ENCODE results near the gene SART1. TPM values are rescaled to one million over a fixed set of nuclear protein-coding genes. Genes with fewer than 3 reads are reported as not detected.

SART1 gene
- polyA plus RNA-seq, 5 donors = 34.7 to 51.6 (median 40.9) TPM

DNA sequence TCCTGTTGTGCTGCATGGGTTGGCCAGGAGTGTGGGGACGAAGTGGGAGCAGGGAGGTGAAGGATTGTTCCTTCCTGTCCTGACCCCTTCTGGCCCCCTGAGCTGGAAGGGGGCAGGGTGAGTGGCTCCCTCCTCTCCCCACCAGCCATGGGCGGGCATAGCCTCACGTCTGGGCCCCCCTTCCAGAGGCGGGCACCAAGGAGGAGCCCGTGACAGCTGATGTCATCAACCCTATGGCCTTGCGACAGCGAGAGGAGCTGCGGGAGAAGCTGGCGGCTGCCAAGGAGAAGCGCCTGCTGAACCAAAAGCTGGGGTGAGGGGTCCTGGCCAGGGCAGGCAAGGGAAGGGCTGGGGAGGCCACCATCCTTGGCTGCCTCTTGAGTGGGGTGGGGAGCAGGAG, 3.4 kb downstream of the SART1 start:
- no peak for DNase-seq

DNA sequence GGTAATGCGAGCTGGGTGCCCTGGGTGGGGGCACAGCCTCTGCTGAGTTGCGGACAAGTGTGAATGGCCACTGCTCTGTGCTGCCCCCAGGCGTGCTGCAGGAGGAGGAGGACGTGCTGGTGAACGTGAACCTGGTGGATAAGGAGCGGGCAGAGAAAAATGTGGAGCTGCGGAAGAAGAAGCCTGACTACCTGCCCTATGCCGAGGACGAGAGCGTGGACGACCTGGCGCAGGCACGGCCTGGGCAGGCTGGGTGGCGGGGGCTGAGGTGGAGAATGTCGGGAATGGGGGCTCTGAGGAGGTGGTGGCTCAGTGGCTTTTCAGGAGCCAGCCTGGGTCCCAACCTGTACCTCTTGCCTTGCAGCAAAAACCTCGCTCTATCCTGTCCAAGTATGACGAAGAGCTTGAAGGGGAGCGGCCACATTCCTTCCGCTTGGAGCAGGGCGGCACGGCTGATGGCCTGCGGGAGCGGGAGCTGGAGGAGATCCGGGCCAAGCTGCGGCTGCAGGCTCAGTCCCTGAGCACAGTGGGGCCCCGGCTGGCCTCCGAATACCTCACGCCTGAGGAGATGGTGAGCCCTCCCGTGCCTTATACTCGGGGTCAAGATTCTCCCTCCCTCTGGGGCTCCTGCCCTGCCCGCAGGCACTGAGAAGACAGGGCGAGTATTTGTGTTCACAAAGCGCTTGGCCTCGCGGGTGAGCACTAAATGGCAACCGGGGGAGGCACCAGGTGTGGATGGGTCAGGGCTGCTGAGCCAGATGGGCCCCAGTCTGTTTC, 4.6 kb downstream of the SART1 start:
- DNase-seq = no peak

DNA sequence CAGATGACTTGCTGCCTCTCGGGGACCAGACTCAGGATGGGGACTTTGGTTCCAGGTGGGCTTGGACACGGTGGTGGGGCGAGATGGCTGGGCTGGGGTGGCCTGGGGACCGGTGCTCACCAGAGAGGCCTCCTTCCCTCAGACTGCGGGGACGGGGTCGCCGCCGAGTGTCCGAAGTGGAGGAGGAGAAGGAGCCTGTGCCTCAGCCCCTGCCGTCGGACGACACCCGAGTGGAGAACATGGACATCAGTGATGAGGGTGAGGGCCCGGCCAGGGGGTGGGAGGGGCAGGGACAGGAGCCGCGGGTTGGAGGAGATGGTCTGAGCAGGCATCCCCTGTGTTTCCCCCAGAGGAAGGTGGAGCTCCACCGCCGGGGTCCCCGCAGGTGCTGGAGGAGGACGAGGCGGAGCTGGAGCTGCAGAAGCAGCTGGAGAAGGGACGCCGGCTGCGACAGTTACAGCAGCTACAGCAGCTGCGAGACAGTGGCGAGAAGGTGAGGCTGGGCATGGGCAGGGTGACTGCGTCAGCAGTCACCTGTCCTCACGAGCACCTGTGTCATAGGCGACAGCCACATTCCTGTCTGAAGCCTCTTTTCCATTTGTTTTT, 5.9 kb downstream of the SART1 start:
- DNase-seq = no peak

DNA sequence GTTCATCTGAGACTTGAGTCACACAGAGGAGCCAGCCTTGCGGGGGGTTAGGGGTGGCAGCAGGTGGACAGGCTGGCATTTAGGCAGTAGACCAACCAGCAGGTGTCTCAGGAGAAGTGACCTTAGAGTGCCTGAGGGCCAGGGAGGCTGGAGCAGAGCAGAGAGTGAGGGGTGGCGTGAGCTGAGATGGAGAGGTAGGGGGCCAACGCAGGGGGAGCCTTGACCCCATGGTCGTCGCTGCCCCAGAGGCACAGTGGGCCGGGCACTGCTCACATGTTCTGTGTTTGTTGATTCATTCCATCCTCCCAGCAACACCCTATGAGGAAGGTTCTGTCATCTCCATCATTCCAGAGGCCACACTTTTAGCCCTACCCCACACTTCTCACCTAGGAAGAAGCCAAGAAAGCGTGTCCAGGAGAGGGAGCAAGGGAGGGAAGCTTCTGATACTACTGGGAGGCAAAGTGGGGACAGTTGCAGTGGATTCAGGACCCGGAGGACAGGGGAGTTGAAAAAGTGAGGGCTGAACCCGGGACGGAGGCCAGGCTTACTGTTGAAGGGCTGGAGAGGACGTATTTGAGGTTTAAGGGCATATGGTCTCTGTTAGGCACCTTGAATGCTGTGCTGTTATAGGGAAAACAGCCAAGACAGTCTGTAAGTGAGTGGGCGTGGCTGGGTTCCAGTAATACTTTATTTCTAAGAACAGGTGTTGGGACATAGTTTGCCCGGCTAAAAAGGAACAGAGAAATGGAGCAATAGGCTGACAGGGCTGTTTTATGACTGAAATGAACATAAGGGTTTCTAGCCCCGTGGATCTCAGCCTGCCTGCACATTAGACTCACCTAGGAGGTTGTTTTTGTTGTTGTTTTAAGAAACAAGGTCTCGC, 7.3 kb downstream of the SART1 start:
- DNase-seq = no peak

DNA sequence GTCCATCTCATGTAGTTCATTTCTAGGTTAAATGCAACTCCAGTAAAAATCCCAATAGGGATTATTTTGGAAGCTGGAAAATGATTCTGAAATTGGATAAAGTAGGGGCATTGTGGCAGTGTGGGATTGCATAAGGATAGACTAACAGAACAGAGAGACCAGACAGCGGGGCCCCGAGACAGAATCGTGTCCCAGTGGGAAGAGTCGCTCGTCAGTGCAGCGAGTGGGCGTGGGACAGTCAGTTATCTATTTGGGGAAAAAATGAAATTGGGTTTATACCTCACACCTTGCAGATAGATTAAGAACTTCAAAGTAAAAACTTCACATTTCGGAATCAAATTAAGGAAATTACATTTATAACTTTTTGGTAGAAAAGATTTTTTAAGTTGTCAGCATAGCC, 10.6 kb downstream of the SART1 start:
- no peak for DNase-seq

DNA sequence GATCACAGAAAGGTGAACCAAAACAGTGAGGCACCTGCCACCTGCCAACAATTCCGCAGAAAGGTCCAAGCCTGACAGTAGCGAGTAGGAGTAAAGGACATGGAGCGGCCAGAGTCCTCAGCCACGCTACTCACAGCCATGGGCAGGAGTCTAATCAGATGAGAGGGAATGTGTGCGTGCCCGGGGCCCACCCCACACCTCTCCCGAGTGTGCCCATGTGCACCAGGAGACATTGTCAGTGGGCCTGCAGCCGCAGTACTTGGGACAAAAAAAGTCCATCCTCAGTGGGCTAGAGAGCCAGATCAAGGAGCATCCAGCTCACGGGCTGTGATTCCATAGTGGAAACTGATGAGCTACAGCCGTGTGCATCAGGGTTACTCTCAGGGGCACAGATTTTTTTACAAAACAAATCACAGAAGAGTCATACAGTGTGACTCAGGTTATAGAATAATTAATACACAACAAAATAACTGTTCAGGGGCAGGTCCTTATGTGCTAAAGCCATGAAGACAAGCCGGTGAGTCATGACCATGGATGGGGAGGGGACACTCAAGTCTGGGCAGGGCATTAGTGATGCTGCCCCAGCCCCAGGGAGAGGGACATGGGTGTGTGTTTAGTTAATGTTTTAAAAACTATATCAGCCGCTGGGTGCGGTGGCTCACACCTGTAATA, 12.0 kb downstream of the SART1 start:
- no peak for DNase-seq

DNA sequence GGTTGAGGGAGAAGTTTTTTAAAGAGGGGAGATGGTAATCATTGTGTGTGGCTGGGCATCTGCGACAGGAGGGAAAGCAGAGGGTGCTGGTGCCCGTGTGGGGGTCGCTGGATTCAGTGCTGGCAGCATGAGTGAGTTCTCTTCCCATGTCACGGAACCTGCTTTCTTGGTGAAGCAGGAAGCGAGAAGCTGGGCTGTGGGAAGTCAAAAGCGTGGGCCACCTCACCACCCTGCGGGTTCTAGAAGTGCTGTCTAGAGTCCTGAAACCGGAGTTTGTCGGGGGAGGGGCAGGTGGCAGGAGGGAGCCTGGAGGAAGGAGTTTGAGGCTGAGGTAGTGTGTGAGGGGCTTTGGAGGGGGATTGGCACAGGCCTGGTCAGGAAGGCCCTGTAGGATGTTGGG, 14.2 kb downstream of the SART1 start:
- no peak for DNase-seq

DNA sequence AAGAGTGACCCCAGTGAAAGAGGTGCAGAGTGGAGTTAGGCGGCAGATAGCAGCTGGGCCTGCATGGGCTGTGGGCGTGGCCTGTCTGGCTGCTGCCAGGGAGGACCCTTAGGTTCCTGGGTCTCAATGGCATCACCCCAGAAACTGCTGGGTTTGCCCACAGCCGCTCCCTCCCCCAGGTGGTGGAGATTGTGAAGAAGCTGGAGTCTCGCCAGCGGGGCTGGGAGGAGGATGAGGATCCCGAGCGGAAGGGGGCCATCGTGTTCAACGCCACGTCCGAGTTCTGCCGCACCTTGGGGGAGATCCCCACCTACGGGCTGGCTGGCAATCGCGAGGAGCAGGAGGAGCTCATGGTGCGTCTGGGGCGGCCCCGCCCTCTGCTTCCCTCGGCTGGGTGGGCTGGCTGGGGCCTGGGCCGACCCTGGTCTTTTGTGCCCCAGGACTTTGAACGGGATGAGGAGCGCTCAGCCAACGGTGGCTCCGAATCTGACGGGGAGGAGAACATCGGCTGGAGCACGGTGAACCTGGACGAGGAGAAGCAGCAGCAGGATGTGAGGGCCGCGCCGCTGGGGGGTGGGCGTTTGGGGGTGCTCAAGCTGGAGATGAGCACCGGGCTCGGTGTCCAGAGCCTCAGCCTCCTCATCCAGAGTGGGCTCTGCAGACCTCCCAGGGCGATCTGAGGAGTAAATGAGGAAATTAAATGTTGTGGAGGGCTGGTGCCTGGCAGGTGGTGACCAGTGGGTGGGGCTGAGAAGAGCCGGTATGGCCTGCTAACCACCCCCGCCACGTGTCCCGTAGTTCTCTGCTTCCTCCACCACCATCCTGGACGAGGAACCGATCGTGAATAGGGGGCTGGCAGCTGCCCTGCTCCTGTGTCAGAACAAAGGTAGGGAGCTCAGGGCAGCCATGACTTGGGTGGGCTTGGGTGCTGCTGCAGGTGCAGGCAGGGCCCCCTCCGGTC, 15.0 kb downstream of the SART1 start:
- no peak for DNase-seq

DNA sequence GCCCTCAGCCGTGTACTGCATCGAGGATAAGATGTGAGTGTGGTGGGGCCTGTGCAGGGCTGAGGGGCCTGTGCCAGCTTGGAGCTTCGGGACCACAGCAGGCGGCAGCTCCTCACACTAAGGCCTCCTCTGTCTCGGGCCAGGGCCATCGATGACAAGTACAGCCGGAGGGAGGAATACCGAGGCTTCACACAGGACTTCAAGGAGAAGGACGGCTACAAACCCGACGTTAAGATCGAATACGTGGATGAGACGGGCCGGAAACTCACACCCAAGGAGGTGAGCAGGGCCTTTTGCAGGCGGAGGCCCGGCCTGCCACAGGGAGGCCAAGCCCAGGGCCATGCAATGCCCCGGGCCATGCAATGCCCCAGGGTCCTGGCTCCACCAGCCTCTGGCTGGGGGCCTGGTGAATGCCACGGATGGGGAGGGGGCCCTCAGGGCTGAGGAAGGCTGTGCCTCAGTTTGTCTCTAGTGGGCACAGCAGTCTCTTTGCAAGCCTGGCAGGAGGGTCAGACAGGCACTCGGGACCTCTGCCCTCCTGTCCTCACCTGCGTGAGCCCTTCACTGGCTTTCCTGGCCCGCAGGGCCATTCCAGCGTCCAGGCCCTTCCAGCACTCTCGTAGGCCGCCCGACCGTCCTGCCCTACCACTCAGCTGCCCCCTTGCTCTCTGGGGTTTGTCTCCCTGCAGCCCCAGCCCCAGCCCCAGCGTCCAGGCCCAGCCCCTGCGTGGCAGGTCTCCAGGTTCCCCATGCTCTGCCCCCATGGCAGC, 16.3 kb downstream of the SART1 start:
- DNase-seq = no peak

DNA sequence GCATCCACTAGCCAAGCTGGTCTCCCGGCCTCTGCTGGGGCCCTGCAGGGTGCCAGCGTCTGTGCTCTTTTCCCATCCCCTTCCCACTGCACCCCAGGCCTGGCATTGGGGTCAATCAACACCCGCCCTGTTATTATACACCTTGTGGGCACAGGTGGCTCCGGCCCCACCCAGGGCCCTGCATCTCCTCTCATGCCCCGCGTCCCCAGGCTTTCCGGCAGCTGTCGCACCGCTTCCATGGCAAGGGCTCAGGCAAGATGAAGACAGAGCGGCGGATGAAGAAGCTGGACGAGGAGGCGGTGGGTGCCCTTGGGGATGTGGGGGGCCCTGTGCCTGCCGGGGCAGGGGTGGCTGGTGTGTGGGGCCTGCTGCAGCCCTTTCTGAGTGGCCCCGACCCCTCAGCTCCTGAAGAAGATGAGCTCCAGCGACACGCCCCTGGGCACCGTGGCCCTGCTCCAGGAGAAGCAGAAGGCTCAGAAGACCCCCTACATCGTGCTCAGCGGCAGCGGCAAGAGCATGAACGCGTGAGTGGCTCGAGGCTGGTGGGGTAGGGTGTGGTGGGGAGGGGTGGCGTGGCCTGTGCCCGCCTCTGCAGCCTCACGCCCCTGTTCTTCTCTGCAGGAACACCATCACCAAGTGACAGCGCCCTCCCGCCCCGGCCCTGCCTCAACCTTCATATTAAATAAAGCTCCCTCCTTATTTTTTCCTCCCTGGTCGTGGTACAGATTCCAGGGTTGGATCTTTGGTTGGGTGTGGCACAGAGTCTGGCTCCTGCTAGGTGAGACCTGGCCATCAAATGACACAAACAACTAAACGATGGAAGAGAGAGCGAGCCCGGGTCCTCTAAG, 17.1 kb downstream of the SART1 start:
- DNase-seq = no peak

DNA sequence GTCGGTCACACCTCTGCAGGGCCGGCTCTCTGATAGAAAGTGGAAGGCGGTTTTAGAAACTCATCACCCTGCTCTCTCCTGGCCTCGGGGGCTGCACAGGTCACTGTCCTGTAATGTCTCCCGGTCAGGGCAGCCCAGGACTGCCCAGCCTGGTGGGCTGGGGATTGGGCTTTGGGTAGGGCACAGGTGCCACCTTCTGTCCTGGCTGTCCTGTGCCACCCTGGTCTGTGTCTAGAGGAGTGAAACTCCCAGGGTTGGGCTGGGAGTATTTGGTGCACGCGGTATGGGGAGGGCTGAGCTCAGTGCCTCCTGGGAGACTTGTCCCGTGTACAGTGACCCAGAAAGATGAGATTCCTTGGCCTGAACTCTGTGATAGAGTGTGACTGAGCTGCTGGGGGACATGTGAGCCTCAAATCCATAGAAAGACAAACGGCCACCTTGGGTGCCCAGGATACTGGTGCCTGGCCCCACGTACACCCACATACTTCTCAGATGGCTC, 17.8 kb downstream of the SART1 start:
- no peak for DNase-seq

DNA sequence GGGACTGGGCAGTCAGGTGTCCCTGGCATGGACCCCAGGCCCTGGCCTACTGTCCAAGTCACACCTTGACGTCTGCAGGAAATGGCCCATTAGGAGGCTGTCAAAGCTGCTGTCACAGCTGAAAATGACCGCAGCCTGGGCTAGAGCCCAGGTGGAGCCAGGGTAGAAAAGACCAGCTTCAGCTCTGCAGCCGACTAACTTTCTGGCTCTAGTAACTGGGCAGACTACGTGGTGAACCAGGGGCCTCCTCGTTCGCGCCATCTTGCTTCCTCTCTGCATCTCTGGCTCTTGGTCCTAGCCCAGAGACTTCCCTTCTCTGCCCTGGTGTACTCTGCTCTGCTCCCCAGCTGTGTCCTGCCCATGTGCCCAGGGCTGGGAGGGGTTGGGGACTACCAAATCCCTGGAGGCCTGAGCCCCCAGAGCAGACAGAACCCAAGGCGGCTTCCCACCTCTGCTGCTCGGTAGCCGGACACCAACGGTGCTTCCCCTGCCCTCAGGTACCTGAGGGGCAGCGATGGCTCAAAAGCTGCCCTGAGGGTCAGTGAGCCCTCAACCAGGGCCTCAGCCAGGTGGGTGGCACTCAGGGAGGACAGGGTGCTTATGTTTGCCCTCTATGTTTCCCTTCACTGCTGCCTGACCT, 19.7 kb downstream of the SART1 start:
- no peak for DNase-seq

DNA sequence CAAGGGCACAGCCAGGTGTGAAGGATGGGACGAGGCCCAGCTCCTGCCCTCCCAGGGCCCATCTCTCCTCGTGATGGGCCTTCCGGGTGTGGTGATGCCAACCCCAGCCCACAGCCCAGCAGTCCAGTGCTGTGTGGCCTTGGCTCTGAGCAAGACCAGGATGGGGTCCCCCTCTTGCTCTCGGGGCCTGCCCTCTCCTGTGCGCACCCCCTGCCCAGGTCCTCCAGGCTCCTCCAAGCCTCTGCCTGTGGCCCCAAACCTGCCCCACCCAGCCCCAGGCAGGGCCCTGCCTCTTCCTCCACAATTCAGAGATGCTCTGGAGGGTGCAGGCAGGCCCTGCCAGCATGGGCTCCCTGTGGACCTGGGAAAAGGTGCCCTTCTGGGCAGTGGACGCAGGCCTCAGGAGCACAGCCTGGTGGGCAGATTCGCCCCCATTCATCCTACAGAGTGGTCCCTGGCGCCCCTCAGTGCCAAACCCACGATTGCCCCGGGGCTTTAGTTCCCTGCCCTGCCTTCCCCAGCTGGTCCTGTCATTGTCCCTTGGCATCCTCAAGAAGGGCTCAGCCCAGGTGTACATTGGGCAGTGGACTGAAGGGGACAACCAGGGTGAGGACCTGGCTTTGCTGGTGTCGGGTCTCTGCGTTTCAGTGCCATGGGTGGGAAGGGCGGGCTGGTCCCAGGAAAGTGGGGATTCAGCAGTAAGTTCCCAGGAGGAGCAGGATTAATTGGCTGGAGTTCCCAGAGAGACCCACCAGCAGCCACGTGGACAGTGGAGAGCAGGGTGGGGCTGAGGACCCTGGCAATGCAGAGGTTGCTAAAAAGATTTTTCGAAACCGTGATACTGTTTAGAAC, 20.7 kb downstream of the SART1 start:
- no peak for DNase-seq

DNA sequence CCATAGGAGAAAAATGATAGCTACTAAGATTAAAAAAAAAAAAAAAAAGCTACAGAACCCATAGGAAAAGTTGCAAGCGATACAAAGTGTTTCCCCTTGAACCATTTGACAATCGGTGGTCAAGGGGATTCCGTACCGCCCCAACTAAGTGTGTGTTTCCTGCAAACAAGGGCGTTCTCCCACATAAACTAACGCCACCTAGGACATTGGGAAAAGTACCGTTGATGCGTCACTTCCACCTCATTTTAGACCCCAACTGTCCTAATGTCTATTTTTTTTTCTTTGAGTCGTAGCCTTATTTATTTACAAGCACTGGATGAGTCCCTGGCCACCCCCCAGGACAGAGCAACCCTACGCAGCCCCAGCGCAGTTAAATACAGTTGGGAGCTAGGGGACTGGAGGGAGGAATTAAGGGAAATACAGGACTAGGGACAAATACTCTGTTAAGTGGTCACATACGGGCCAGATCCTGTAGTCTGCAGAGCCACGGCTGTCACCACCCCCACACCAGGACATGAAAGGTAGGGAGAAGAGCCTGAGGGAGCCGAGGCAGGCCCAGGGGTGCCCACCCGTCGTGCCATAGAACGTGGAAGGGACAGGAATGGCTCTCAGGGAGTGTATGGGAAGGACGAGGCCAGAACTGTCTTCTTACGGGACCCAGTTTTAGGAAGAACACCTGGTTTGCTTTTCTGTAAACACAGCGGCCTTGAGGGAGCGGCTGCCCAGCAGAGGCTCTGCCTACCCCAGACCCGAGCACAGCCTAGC, 21.5 kb downstream of the SART1 start:
- DNase-seq = no peak

DNA sequence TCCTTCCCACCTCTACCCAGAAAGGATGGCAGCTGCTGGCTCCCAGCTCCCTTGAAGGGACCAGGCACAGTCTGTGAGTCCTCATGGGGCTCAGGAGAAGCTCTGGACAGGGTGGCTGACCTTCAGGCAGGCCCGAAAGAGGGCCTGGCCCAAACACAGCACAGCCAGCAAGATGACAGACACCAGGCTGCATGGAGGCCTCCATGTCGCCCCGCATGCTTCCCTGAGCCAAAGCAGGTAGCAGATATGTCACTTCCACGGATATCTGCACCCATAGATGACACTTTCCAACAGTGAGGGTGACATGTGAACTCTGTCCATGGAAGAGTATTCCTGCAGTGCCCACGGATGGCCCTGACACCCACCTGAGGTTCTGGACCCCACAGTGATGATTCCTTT, 22.1 kb downstream of the SART1 start:
- no peak for DNase-seq

DNA sequence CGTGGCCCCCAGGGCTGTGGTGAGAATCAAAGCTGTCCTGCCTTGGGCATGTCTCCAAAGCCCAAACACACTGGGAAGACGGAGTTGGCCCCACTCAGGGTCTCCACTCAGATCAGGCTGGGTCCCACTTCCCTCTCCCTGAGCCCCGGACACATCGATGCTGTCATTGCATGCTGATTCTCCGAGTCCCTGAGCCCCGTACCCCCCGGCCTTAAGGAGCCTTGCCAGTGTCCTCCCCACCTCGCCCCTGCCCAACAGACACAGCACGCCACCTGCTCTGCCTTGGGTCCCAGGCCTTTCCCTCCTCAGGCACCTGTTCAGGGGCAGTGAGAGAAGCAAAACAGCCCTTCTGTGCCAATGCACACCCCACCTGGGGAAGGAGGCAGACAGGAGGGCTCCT, 25.8 kb downstream of the SART1 start:
- no peak for DNase-seq
